Coronary artery (tissue), 2 donors: Measurements from ENCODE around the gene NUDT1.

Experiments used
- DNase-seq: peaks from one replicate; pipeline ENCODE4 v3.0.0-alpha.2; 2017; ENCODE audit warnings: low spot score
- H3K27ac ChIP-seq, 2 donors: fragments of 200-600 bp; sonication (generic); one replicate each; pipeline ENCODE4 v1.5.1; 2016 to 2019
- H3K4me3 ChIP-seq: fragments of 200-600 bp; sonication (generic); 2 replicates; pipeline ENCODE4 v1.5.1; 2016; ENCODE audit warnings: mild to moderate bottlenecking, moderate library complexity
- TF ChIP-seq, protein P1 (sequence below): fragments of 200-600 bp; sonication (generic); IDR thresholded peaks from one replicate; pipeline ENCODE4 v1.5.1; 2019; ENCODE audit warnings: antibody characterized with exemption

NUDT1 gene

GRCh38 chr7:2197436-2198155, 44.4 kb upstream of the NUDT1 start:
- TF ChIP-seq, protein P1, sequence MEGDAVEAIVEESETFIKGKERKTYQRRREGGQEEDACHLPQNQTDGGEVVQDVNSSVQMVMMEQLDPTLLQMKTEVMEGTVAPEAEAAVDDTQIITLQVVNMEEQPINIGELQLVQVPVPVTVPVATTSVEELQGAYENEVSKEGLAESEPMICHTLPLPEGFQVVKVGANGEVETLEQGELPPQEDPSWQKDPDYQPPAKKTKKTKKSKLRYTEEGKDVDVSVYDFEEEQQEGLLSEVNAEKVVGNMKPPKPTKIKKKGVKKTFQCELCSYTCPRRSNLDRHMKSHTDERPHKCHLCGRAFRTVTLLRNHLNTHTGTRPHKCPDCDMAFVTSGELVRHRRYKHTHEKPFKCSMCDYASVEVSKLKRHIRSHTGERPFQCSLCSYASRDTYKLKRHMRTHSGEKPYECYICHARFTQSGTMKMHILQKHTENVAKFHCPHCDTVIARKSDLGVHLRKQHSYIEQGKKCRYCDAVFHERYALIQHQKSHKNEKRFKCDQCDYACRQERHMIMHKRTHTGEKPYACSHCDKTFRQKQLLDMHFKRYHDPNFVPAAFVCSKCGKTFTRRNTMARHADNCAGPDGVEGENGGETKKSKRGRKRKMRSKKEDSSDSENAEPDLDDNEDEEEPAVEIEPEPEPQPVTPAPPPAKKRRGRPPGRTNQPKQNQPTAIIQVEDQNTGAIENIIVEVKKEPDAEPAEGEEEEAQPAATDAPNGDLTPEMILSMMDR: no peak
- Histone ChIP-seq H3K4me3 (no peak overlapping the region), H3K27ac (no peak overlapping the region)
- DNase-seq: no peak

DNA sequence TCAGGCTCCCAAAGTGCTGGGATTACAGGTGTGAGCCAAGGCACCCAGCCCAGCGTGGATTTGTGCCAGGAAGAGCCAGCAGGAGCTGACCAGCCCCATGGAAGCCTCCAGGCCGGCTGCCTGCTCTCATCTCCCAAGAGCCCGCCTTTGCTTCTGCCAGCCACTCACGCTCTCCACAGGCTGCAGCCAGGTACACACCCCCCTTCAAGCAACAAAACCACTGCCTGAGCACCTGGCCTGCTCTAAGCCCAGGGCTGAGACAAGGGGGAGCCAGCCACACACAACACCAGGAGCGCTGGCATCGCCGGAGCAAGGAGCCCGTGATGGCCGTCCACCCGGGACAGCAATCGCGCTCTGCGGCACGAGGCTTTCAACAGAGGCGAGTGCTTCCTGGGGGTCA, 43.8 kb upstream of the NUDT1 start:
- no peak overlapping the region for H3K27ac ChIP-seq
- H3K4me3 ChIP-seq: no peak overlapping the region
- TF ChIP-seq, protein P1: no peak
- DNase-seq: no peak

DNA sequence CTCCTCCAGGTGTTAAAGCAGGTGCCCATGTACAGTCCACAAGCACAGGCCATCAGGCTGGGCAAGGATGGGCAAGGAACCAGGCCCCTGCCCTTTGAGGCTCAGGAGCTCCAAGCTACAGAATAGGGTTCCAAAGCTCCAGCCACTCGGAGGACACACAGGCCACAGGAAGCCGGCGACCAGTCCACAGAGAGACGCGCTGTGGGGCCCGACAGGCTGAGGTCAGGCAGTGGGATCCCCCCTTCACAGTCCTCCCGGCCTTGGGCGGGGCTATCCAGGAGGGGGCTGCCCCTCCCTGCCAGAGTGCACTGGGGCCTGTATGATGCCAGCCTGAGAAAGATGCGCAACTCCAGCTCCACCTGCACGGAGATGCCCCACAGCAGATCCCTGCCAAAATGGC, 43.3 kb upstream of the NUDT1 start:
- DNase-seq: no peak
- TF ChIP-seq, protein P1: no peak

DNA sequence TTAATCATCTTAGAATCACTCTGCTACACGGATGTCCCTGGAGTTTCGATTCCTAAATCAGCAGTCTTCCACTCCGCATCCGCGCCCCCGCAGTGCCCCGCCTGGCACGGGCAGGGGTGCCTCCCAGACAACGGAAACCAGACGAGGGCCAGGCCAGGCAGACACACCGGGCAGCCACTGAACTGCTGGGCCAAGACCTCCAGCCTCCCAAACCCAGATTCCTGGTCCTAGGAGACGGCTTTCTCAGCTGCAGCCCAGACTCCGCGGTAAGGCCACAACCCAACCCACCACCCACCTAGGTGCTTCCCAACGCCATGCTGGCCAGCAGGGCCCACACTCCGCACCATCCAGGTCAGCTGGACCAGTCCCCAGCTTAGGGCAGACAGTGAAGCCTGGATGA, 42.5 kb upstream of the NUDT1 start:
- peak; percentile 64 for DNase-seq
- TF ChIP-seq, protein P1: no peak
- no peak overlapping the region for H3K4me3 ChIP-seq

More for the DNA sequence above, 43.3 kb upstream of the NUDT1 start:
- H3K27ac ChIP-seq: no peak overlapping the region
- no peak overlapping the region for H3K4me3 ChIP-seq

GRCh38 chr7:2199956-2200583, 42.0 kb upstream of the NUDT1 start:
- Histone ChIP-seq H3K4me3 (no peak overlapping the region), H3K27ac (no peak overlapping the region)
- TF ChIP-seq, protein P1: no peak
- DNase-seq: no peak

More for the DNA sequence above, 42.5 kb upstream of the NUDT1 start:
- no peak overlapping the region for H3K27ac ChIP-seq

DNA sequence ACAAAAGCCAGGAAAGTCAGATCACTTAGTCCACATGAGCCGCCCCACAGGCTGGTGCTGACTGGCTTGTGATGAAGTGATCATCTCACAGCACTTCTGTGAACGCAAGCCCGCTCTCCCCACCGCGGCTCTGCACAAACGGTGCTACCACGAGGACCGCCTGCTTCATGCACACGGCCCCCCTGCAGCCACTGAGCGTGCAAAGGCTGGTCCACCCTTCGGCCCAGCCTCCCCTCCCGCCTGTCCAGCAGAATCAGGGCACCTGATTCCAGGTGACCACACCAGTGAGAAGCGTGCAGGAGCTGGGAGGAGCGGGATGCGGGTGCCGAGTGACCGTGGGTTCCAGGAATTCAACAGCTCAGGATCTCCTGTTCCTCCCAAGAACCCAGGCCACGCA, 41.4 kb upstream of the NUDT1 start:
- no peak for DNase-seq
- Histone ChIP-seq H3K4me3 (no peak overlapping the region), H3K27ac (no peak overlapping the region)
- TF ChIP-seq, protein P1: no peak

GRCh38 chr7:2201128-2201527, 40.9 kb upstream of the NUDT1 start:
- Histone ChIP-seq H3K4me3 (no peak overlapping the region), H3K27ac (no peak overlapping the region)
- TF ChIP-seq, protein P1: no peak
- DNase-seq: no peak
